ENCODE results near the gene PEAK3. TPM values are rescaled to one million over a fixed set of nuclear protein-coding genes. Genes with fewer than 3 reads are reported as not detected.

The PEAK3 gene
- total RNA-seq, 2 donors from 2014 or later, result 0.27 to 0.80 TPM

GRCh38 chr19:2317300-2317699 lies 35.3 kb upstream of the PEAK3 start:
- TF ChIP-seq POLR2A (IDR thresholded peaks at IDR 0.05) (no peak), POLR2AphosphoS5 (IDR thresholded peaks at IDR 0.05) (no peak), CTCF (IDR thresholded peaks at IDR 0.05) (no peak)
- peaks cover 7% of the 10 kb centered on the region for H3K27me3 ChIP-seq (replicated peaks; ENCODE audit: insufficient read depth)
- H3K4me3 ChIP-seq, result no peak overlapping the region
- no peaks in the 10 kb centered on the region for H3K4me1 ChIP-seq (replicated peaks)
- intact Hi-C loops (cut with DNase I), result loop anchor here (5.0 kb wide), 1 partner anchor 40 kb away; no protein-coding TSS in a partner anchor
- 91% methylated on average over 13 of the region's 13 CpGs for WGBS
- no peak for DNase-seq (ENCODE audit: low spot score)
- H3K9me3 ChIP-seq, result no peaks in the 10 kb centered on the region
- no peak overlapping the region for H3K27ac ChIP-seq
- no peaks in the 10 kb centered on the region for H3K36me3 ChIP-seq

GRCh38 chr19:2315818-2316353 lies 33.9 kb upstream of the PEAK3 start:
- Histone ChIP-seq H3K4me1 (replicated peaks) (no peaks in the 10 kb centered on the region), H3K36me3 (no peaks in the 10 kb centered on the region), H3K4me3 (no peak overlapping the region), H3K9me3 (no peaks in the 10 kb centered on the region), H3K27ac (no peak overlapping the region), H3K27me3 (replicated peaks; ENCODE audit: insufficient read depth) (peaks cover 8% of the 10 kb centered on the region)
- DNase-seq (ENCODE audit: low spot score), result peak; percentile 25
- intact Hi-C loops (cut with DNase I), result loop anchor here (5.0 kb wide), 1 partner anchor 39 kb away; no protein-coding TSS in a partner anchor
- 32% methylated on average over 22 of the region's 22 CpGs for WGBS
- no peak for TF ChIP-seq POLR2AphosphoS5 (IDR thresholded peaks at IDR 0.05)
- peak in 3 of 4 experiments; percentile 35 to 54 (median 54) for TF ChIP-seq CTCF (IDR thresholded peaks at IDR 0.05)

GRCh38 chr19:2315121-2315817 lies 33.3 kb upstream of the PEAK3 start:
- TF ChIP-seq POLR2AphosphoS5 (IDR thresholded peaks at IDR 0.05) (no peak), CTCF (IDR thresholded peaks at IDR 0.05) (no peak), POLR2A (IDR thresholded peaks at IDR 0.05) (no peak)
- intact Hi-C loops (cut with DNase I), result loop anchor here (5.0 kb wide), 1 partner anchor 38 kb away; no protein-coding TSS in a partner anchor
- Histone ChIP-seq H3K4me1 (replicated peaks) (no peaks in the 10 kb centered on the region), H3K27me3 (replicated peaks; ENCODE audit: insufficient read depth) (peaks cover 8% of the 10 kb centered on the region), H3K9me3 (no peaks in the 10 kb centered on the region), H3K36me3 (no peaks in the 10 kb centered on the region), H3K4me3 (no peak overlapping the region), H3K27ac (no peak overlapping the region)
- no peak for DNase-seq (ENCODE audit: low spot score)
- WGBS, result 88% methylated on average over 7 of the region's 7 CpGs

GRCh38 chr19:2312820-2313501 lies 31.0 kb upstream of the PEAK3 start:
- no peaks in the 10 kb centered on the region for H3K4me1 ChIP-seq (replicated peaks)
- no peaks in the 10 kb centered on the region for H3K9me3 ChIP-seq
- H3K4me3 ChIP-seq, result no peak overlapping the region
- H3K36me3 ChIP-seq, result no peaks in the 10 kb centered on the region
- no peak for TF ChIP-seq CTCF (IDR thresholded peaks at IDR 0.05)
- no peak for DNase-seq (ENCODE audit: low spot score)
- no peak overlapping the region for H3K27ac ChIP-seq
- H3K27me3 ChIP-seq (replicated peaks; ENCODE audit: insufficient read depth), result peaks cover 8% of the 10 kb centered on the region
- WGBS, result 32% methylated on average over 28 of the region's 28 CpGs
- intact Hi-C loops (cut with DNase I), result no loop called here
